GM12878 (cell line): ENCODE data around the gene GOSR2. TPM values are rescaled to one million over a fixed set of nuclear protein-coding genes. Genes with fewer than 3 reads are reported as not detected.

Source experiments
- ATAC-seq: fragments of 200-7000 bp; cut with Tn5 transposase; 3 replicates; pipeline ENCODE4 v1.9.1; 2020; ENCODE audit warnings: mild to moderate bottlenecking, moderate library complexity
- BruUV-seq: library from RNA; stranded (reverse); fragments of 400-500 nt; replicated peaks from 2 replicates; lab custom pipeline; 2021; lab: Mats Ljungman, UMichigan
- CTCF ChIA-PET: fragments of 300-600 bp; sonication (Branson Sonifier 250); formaldehyde crosslinking; extraction: SDS; loops from one replicate; lab custom pipeline; 2021; ENCODE audit warnings: inconsistent platforms; lab: Yijun Ruan, JAX
- POLR2A ChIA-PET: fragments of 350-600 bp; formaldehyde crosslinking; extraction: SDS; loops from one replicate; lab custom pipeline; 2021; ENCODE audit warnings: inconsistent platforms; lab: Charles Lee
- RAD21 ChIA-PET: fragments of 300-600 bp; sonication (Branson Sonifier 250); formaldehyde crosslinking; loops from one replicate; lab custom pipeline; 2023; ENCODE audit warnings: antibody characterized with exemption; ENCODE audit not compliant: unreplicated experiment; lab: Charles Lee
- SMC1A ChIA-PET: fragments of 300-600 bp; sonication (Branson Sonifier 250); formaldehyde crosslinking; loops from one replicate; lab custom pipeline; 2023; ENCODE audit not compliant: unreplicated experiment, uncharacterized antibody; lab: Charles Lee
- DNase-seq: peaks from one replicate; pipeline ENCODE4 v3.0.0-alpha.2; 2011; ENCODE audit warnings: low read depth, low spot score
- FAIRE-seq: peaks from 3 replicates; lab custom pipeline; 2011; peaks lifted over from hg19 to GRCh38; lab: Jason Lieb, UNC
- H2AFZ ChIP-seq: 2 replicates; pipeline ENCODE4 v1.6.0; 2011; ENCODE audit warnings: low read depth, low read length, control low read depth; ENCODE audit not compliant: control insufficient read depth
- H3K27ac ChIP-seq: 2 replicates; pipeline ENCODE4 v1.5.1; 2011; ENCODE audit warnings: control low read depth; ENCODE audit not compliant: control insufficient read depth, insufficient read depth
- H3K27me3 ChIP-seq, 2 experiments: replicated peaks in 1 of 2; 2 replicates each; pipeline versions ENCODE4 v1.6.0 to v1.6.1; 2011; ENCODE audit warnings: low read length in 1 of 2; ENCODE audit not compliant: control insufficient read depth in 2 of 2, insufficient read depth in 2 of 2
- H3K36me3 ChIP-seq, 2 experiments: 2 replicates each; pipeline ENCODE4 v1.5.1; 2011; ENCODE audit warnings: low read length in 1 of 2; ENCODE audit not compliant: control insufficient read depth in 2 of 2, insufficient read depth in 2 of 2
- H3K4me1 ChIP-seq: 2 replicates; pipeline ENCODE4 v1.6.1; 2011; ENCODE audit warnings: mild to moderate bottlenecking, low read length, moderate library complexity, mixed read lengths; ENCODE audit not compliant: control insufficient read depth, insufficient read depth
- H3K4me2 ChIP-seq: 2 replicates; pipeline ENCODE4 v1.6.0; 2011; ENCODE audit warnings: control low read depth; ENCODE audit not compliant: control insufficient read depth, insufficient read depth
- H3K4me3 ChIP-seq: fragments of 200-600 bp; sonication (generic); 2 replicates; pipeline ENCODE4 v1.5.1; 2016
- H3K79me2 ChIP-seq: 2 replicates; pipeline ENCODE4 v1.6.0; 2011; ENCODE audit warnings: low read length; ENCODE audit not compliant: control insufficient read depth, insufficient read depth
- H3K9ac ChIP-seq: 2 replicates; pipeline ENCODE4 v1.8.0; 2011; ENCODE audit warnings: low read length, control low read depth, mixed read lengths; ENCODE audit not compliant: control insufficient read depth, insufficient read depth
- H3K9me3 ChIP-seq: replicated peaks from 3 replicates; pipeline ENCODE4 v1.5.1; 2011; ENCODE audit warnings: mild to moderate bottlenecking, low read length; ENCODE audit not compliant: control insufficient read depth, insufficient read depth
- H4K20me1 ChIP-seq: 2 replicates; pipeline ENCODE4 v1.6.0; 2011; ENCODE audit not compliant: control insufficient read depth, insufficient read depth
- CEBPB ChIP-seq, 2 experiments: fragments of 150-350 bp in 1 of 2; IDR thresholded peaks; 2 replicates each; pipeline ENCODE4 v1.6.1; 2012 to 2014; ENCODE audit warnings: low read depth in 2 of 2, low read length in 2 of 2, borderline replicate concordance in 1 of 2, inconsistent platforms in 1 of 2
- MTA2 ChIP-seq: fragments of 450-650 bp; IDR thresholded peaks from 2 replicates; pipeline ENCODE4 v1.6.1; 2016; ENCODE audit warnings: low read depth, mild to moderate bottlenecking, moderate library complexity
- POU2F2 ChIP-seq: IDR thresholded peaks from 3 replicates; pipeline ENCODE4 v1.6.1; 2011; ENCODE audit warnings: low read depth, mild to moderate bottlenecking, low read length, borderline replicate concordance
- ZBTB4 ChIP-seq: fragments of 450-650 bp; formaldehyde crosslinking; IDR thresholded peaks from 2 replicates; pipeline ENCODE4 v1.4.0; 2022; ENCODE audit warnings: mild to moderate bottlenecking, moderate library complexity
- ZSCAN29 ChIP-seq: fragments of 450-650 bp; IDR thresholded peaks from 2 replicates; pipeline ENCODE4 v1.6.1; 2017; ENCODE audit warnings: mild to moderate bottlenecking, moderate library complexity
- WGBS: methylation state at CpG from one replicate; pipeline ENCODE4 v1.1.6; 2016; ENCODE audit warnings: low lambda C conversion rate; ENCODE audit not compliant: insufficient replicate concordance, insufficient coverage; ENCODE audit errors: missing lambda C conversion rate; 5-methylcytosine and 5-hydroxymethylcytosine counted together
- in situ Hi-C: fragments of 300-500 bp; cut with MboI; formaldehyde crosslinking; loops from 9 replicates; pipeline ENCODE4 v1.14.3; 2018; ENCODE audit warnings: mixed read lengths
- intact Hi-C: fragments of 100-400 bp; cut with micrococcal nuclease; formaldehyde crosslinking; loops from one replicate; pipeline ENCODE4 v1.14.2; 2022; ENCODE audit not compliant: unreplicated experiment
- polyA plus RNA-seq, 11 experiments: library from polyadenylated mRNA; depleted of rRNA in 4 of 11; unstranded in 6 of 11; stranded (reverse) in 5 of 11; fragments of >200 nt; fragmentation: Nextera tagmentation in 4 of 11; fragmentation: Illumina TruSeq in 1 of 11; extraction: Ambion mirVana in 4 of 11; extraction: Trizol in 1 of 11; gene quantifications; 1 replicate in 1 of 11; 2 replicates in 10 of 11; pipeline versions ENCODE4 v1.2.1 to v1.2.3, GENCODE V29; 2011 to 2016; ENCODE audit warnings: inconsistent platforms in 2 of 11, missing spikeins in 2 of 11, low read depth in 1 of 11
- total RNA-seq, 4 experiments: library from RNA; depleted of rRNA in 3 of 4; stranded (reverse); fragments of >200 nt in 3 of 4; fragmentation: Illumina TruSeq in 1 of 4; extraction: Trizol in 1 of 4; gene quantifications; 2 replicates each; pipeline versions ENCODE4 v1.2.1 to v1.2.3, GENCODE V29; 2013 to 2021

GOSR2 gene
- total and polyA plus RNA-seq, 10 of the 15 experiments (the other 5 are each of a cell fraction or from before 2014, with no cell fraction given): 30.1 to 64.5 (median 47.0) TPM

DNA sequence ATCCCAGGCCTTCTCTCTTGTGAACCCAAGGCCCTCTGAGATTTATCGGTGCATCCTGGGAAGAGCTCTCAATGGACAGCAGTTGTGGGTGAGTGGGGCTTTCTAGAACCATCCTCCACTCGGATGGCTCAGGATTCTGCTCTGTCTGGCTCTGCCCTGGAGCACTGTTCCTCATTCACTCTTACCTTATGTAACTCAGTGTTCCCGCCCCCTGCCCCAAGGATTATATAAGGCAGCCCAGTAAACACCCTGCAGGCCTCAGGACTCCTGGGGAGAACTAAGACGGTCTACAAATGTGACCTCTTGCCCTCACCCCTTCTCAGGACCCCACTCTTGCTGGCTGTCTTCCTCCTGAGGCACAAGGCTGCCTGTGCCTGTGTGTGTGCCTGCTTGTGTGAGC, 52.3 kb downstream of the GOSR2 start:
- POLR2A ChIA-PET: no interaction called here
- no peak for FAIRE-seq
- H2AFZ ChIP-seq: no peak overlapping the region
- no peaks in the 10 kb centered on the region for H4K20me1 ChIP-seq
- no peaks in the 10 kb centered on the region for H3K36me3 ChIP-seq
- in situ Hi-C loops (no loop called here), intact Hi-C loops (no loop called here)
- RAD21 ChIA-PET: no interaction called here
- no peak overlapping the region for H3K9ac ChIP-seq
- no peak for ATAC-seq
- CTCF ChIA-PET: no interaction called here
- no TSS peak for BruUV-seq
- no peak overlapping the region for H3K4me3 ChIP-seq
- H3K27ac ChIP-seq: no peak overlapping the region
- DNase-seq: no peak
- H3K4me2 ChIP-seq: no peak overlapping the region
- TF ChIP-seq ZBTB4 (no peak), POU2F2 (no peak)
- TF ChIP-seq, all 136 proteins: peak for 0
- SMC1A ChIA-PET: no interaction called here
- Histone ChIP-seq H3K27me3 (peaks cover 5 to 23% of the 10 kb centered on the region in 2 experiments), H3K79me2 (no peaks in the 10 kb centered on the region), H3K4me1 (no peaks in the 10 kb centered on the region), H3K9me3 (no peaks in the 10 kb centered on the region)
- WGBS: 61% methylated on average over 4 of the region's 4 CpGs

GRCh38 chr17:46976626-46977270, 53.8 kb downstream of the GOSR2 start:
- WGBS: 59% methylated on average over 14 of the region's 14 CpGs
- H3K9ac ChIP-seq: no peak overlapping the region
- TF ChIP-seq CEBPB (IDR thresholded peaks at IDR 0.05; ENCODE audit: borderline replicate concordance in 1 of 2, low read depth in 2 of 2, low read length in 2 of 2): no peak
- TF ChIP-seq ZSCAN29: no peak
- no peak for TF ChIP-seq MTA2
- no peaks in the 10 kb centered on the region for H4K20me1 ChIP-seq
- H3K4me1 ChIP-seq: no peaks in the 10 kb centered on the region
- CTCF ChIA-PET: no interaction called here
- DNase-seq: no peak
- intact Hi-C loops (no loop called here), in situ Hi-C loops (no loop called here)
- H3K27me3 ChIP-seq: peaks cover 5 to 23% of the 10 kb centered on the region in 2 experiments
- H3K79me2 ChIP-seq: no peaks in the 10 kb centered on the region
- RAD21 ChIA-PET: no interaction called here
- H2AFZ ChIP-seq: no peak overlapping the region
- H3K4me3 ChIP-seq: no peak overlapping the region
- H3K4me2 ChIP-seq: no peak overlapping the region
- no peaks in the 10 kb centered on the region for H3K36me3 ChIP-seq
- no peak overlapping the region for H3K27ac ChIP-seq
- no TSS peak for BruUV-seq
- ATAC-seq: no peak
- H3K9me3 ChIP-seq: no peaks in the 10 kb centered on the region
- no peak for FAIRE-seq
- POLR2A ChIA-PET: no interaction called here
- SMC1A ChIA-PET: no interaction called here
